Sigmoid colon (tissue), 7 donors: ENCODE measurements around the gene GNAQ. TPM values are rescaled to one million over a fixed set of nuclear protein-coding genes. Genes with fewer than 3 reads are reported as not detected.
A peak's percentile ranks its signal among the peaks of the same experiment; 100 is the strongest.

Source experiments
- DNase-seq: peaks from one replicate; pipeline ENCODE4 v3.0.0-alpha.2; 2019
- H3K27ac ChIP-seq, 4 donors: fragments of 200-600 bp; sonication (generic); one replicate each; pipeline ENCODE4 v1.5.1; 2016 to 2019; ENCODE audit warnings: mild to moderate bottlenecking in 1 of 4
- H3K27me3 ChIP-seq, 3 donors: fragments of 200-600 bp; sonication (generic); one replicate each; pipeline ENCODE4 v1.5.1; 2019; ENCODE audit warnings: mild to moderate bottlenecking in 1 of 3
- H3K36me3 ChIP-seq, 4 donors: fragments of 200-600 bp; sonication (generic); one replicate each; pipeline ENCODE4 v1.5.1; 2016 to 2019
- H3K4me1 ChIP-seq, 4 donors: fragments of 200-600 bp; sonication (generic); one replicate each; pipeline ENCODE4 v1.5.1; 2017 to 2019
- H3K4me3 ChIP-seq, 4 donors: fragments of 200-600 bp; sonication (generic); one replicate each; pipeline ENCODE4 v1.5.1; 2017 to 2019; ENCODE audit warnings: mild to moderate bottlenecking in 2 of 4, moderate library complexity in 1 of 4
- H3K9me3 ChIP-seq, 4 donors: fragments of 200-600 bp in 3 of 4; sonication (generic) in 3 of 4; one replicate each; pipeline versions ENCODE4 v1.5.1 to v1.6.1; 2013 to 2019
- CTCF ChIP-seq, 4 experiments: fragments of 450-650 bp in 3 of 4; fragments of 200-600 bp in 1 of 4; IDR thresholded peaks; one replicate each; pipeline ENCODE4 v1.5.1; 2016 to 2019; ENCODE audit warnings: antibody characterized with exemption in 4 of 4, mild to moderate bottlenecking in 3 of 4, moderate library complexity in 2 of 4
- EP300 ChIP-seq, 4 donors: sonication (generic); formaldehyde crosslinking; IDR thresholded peaks; one replicate each; pipeline ENCODE4 v1.6.1; 2017; ENCODE audit warnings: antibody characterized with exemption in 4 of 4
- POLR2A ChIP-seq, 2 donors: fragments of 450-650 bp; IDR thresholded peaks; one replicate each; pipeline ENCODE4 v1.6.1; 2016; ENCODE audit warnings: antibody characterized with exemption in 2 of 2, mild to moderate bottlenecking in 2 of 2, moderate library complexity in 2 of 2
- POLR2AphosphoS5 ChIP-seq, 4 donors: sonication (generic); formaldehyde crosslinking; IDR thresholded peaks; one replicate each; pipeline ENCODE4 v1.6.1; 2017; ENCODE audit warnings: antibody characterized with exemption in 4 of 4
- WGBS, 2 donors: extraction: QIAGEN DNeasy Blood & Tissue Kit; methylation state at CpG; one replicate each; pipeline ENCODE4 v1.1.7; 2013; 5-methylcytosine and 5-hydroxymethylcytosine counted together
- intact Hi-C: fragments of 100-400 bp; cut with DNase I; formaldehyde crosslinking; loops from one replicate; pipeline ENCODE4 v1.15.1; 2023
- polyA plus RNA-seq, 3 donors: library from polyadenylated mRNA; stranded (reverse); fragments of 200-250 nt; gene quantifications; one replicate each; pipeline ENCODE4 v1.2.3, GENCODE V29; 2013
- total RNA-seq, 4 donors: library from RNA; depleted of rRNA; stranded (reverse); fragments of >200 nt; gene quantifications; one replicate each; pipeline ENCODE4 v1.1.0, GENCODE V29; 2016
- donor health status: healthy with polysubstance abuse.
- donor health status: Bipolar disorder and iron deficiency.
- donor health status: healthy.

GNAQ gene
- total and polyA plus RNA-seq, 7 donors: 21.6 to 79.2 (median 49.5) TPM

DNA sequence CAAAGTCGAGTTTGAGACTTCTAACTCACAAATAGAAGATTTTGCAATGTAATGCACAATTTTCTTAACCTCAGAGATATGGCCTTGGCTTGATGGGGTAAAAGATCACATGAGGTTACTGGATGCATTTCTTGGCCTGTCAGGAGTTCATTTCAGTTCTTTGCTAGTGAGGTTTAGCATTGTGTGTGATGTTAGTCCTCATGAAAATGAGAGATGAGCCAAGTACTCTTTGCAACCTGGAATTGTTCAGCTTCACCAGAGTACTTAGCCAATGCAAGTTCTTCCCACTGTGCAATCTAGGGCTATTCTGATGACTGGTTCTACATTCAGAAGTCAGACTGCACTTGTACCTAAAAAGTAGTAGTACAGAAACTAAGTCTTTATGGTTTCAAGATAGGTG, 24.9 kb downstream of the GNAQ start:
- peaks cover 0 to 93% (median 76%) of the 10 kb centered on the region in 4 donors for H3K4me1 ChIP-seq

DNA sequence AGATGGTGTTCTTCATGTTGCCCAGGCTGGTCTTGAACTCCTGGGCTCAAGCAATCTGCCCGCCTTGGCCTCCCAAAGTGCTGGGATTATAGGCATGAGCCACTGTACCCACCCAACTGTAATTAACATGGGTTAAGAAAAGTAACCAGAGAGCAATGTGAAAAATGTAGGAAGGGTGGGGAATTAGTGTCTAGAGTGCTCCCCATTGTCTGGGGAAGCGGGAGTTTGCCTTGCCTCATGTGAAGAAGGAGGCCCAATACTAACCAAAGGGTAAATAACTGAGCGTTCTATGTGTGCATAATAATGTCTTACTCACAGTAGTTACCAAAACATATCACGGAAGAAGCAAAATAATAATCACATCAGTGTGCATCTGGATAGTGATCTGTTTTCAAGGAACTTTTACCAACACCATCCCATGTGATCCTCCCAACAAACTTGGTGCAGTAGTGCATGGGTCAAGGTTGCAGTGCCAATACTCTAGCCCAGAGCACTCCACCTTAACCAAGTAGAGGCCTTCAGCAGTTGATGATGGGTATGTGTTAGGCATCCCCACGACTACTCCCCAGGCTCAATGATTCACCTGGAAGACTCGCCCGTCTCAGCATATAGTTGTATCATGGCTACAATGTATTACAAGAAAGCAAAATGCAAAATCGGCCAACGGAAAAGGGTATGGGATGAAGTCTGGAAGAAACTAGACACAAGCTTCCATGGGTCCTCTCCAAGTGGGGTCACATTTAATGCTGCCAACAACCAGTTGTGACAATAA, 26.2 kb downstream of the GNAQ start:
- intact Hi-C loops: no loop called here
- DNase-seq: no peak
- Histone ChIP-seq H3K27ac (no peak overlapping the region), H3K27me3 (no peaks in the 10 kb centered on the region), H3K4me1 (peaks cover 0 to 92% (median 72%) of the 10 kb centered on the region in 4 donors), H3K9me3 (no peaks in the 10 kb centered on the region), H3K4me3 (no peak overlapping the region), H3K36me3 (no peaks in the 10 kb centered on the region)
- WGBS, 2 donors: 90 to 95% methylated on average over 9 of the region's 9 CpGs
- TF ChIP-seq CTCF (IDR thresholded peaks at IDR 0.05) (no peak), EP300 (IDR thresholded peaks at IDR 0.05) (no peak), POLR2AphosphoS5 (IDR thresholded peaks at IDR 0.05) (no peak), POLR2A (IDR thresholded peaks at IDR 0.05) (no peak)

More for the DNA sequence above, 24.9 kb downstream of the GNAQ start:
- H3K9me3 ChIP-seq: no peaks in the 10 kb centered on the region
- intact Hi-C loops: no loop called here
- H3K36me3 ChIP-seq: no peaks in the 10 kb centered on the region
- peak overlapping the region in 2 of 4 donors; percentile 39 to 44 for H3K27ac ChIP-seq
- peak in 3 of 4 donors; percentile 29 to 55 (median 45) for TF ChIP-seq POLR2AphosphoS5 (IDR thresholded peaks at IDR 0.05)
- no peak for TF ChIP-seq EP300 (IDR thresholded peaks at IDR 0.05)
- H3K4me3 ChIP-seq: no peak overlapping the region
- WGBS, 2 donors: 67 to 72% methylated on average over 1 of the region's 1 CpG
- no peak for DNase-seq
- H3K27me3 ChIP-seq: no peaks in the 10 kb centered on the region

GRCh38 chr9:78004478-78005229, 27.0 kb downstream of the GNAQ start:
- WGBS, 2 donors: 60 to 76% methylated on average over 6 of the region's 6 CpGs
- TF ChIP-seq POLR2AphosphoS5 (IDR thresholded peaks at IDR 0.05) (no peak), CTCF (IDR thresholded peaks at IDR 0.05) (peak in 1 of 4 experiments; percentile 5), POLR2A (IDR thresholded peaks at IDR 0.05) (no peak), EP300 (IDR thresholded peaks at IDR 0.05) (no peak)
- H3K9me3 ChIP-seq: no peaks in the 10 kb centered on the region
- H3K4me1 ChIP-seq: peaks cover 0 to 91% (median 70%) of the 10 kb centered on the region in 4 donors
- no peak for DNase-seq
- intact Hi-C loops: no loop called here
- no peak overlapping the region for H3K4me3 ChIP-seq
- no peaks in the 10 kb centered on the region for H3K27me3 ChIP-seq
- no peaks in the 10 kb centered on the region for H3K36me3 ChIP-seq
- no peak overlapping the region for H3K27ac ChIP-seq

- H3K4me3 ChIP-seq: no peak overlapping the region
- intact Hi-C loops: no loop called here
- H3K9me3 ChIP-seq: no peaks in the 10 kb centered on the region
- H3K27me3 ChIP-seq: no peaks in the 10 kb centered on the region
- peaks cover 0 to 89% (median 70%) of the 10 kb centered on the region in 4 donors for H3K4me1 ChIP-seq
- H3K36me3 ChIP-seq: no peaks in the 10 kb centered on the region
- TF ChIP-seq POLR2A (IDR thresholded peaks at IDR 0.05) (no peak), EP300 (IDR thresholded peaks at IDR 0.05) (no peak), POLR2AphosphoS5 (IDR thresholded peaks at IDR 0.05) (no peak), CTCF (IDR thresholded peaks at IDR 0.05) (no peak)
- no peak for DNase-seq
- no peak overlapping the region for H3K27ac ChIP-seq
- 38 to 76% methylated on average over 4 of the region's 4 CpGs for WGBS, 2 donors
These were observed 27.9 kb downstream of the GNAQ start for GRCh38 chr9:78003730-78004129.
